Left lung (tissue), 10 donors: ENCODE data around the gene ITK. TPM values are rescaled to one million over a fixed set of nuclear protein-coding genes. Genes with fewer than 3 reads are reported as not detected.

Experiments
- ATAC-seq: fragments of 200-7000 bp; cut with Tn5 transposase; one replicate; pipeline ENCODE4 v1.9.1; 2020; ENCODE audit warnings: moderate library complexity
- DNase-seq, 4 donors: peaks; one replicate each; pipeline ENCODE4 v3.0.0-alpha.2; 2013 to 2020
- H3K27ac ChIP-seq, 2 donors: fragments of 200-600 bp; sonication (generic) in 1 of 2; one replicate each; pipeline versions ENCODE4 v1.5.0 to v1.8.0; 2020 to 2021
- H3K27me3 ChIP-seq, 2 donors: fragments of 200-600 bp; sonication (generic) in 1 of 2; one replicate each; pipeline versions ENCODE4 v1.5.0 to v1.8.0; 2020 to 2021
- H3K36me3 ChIP-seq, 2 donors: fragments of 200-600 bp; sonication (generic) in 1 of 2; one replicate each; pipeline versions ENCODE4 v1.5.0 to v1.8.0; 2020 to 2021
- H3K4me1 ChIP-seq, 2 donors: fragments of 200-600 bp; one replicate each; pipeline ENCODE4 v1.8.0; 2021
- H3K4me3 ChIP-seq, 2 donors: fragments of 200-600 bp; sonication (generic) in 1 of 2; one replicate each; pipeline versions ENCODE4 v1.5.0 to v1.8.0; 2020 to 2021; ENCODE audit warnings: mild to moderate bottlenecking in 1 of 2
- H3K9me3 ChIP-seq, 2 donors: fragments of 200-600 bp; sonication (generic) in 1 of 2; one replicate each; pipeline versions ENCODE4 v1.5.0 to v1.8.0; 2020 to 2021
- CTCF ChIP-seq, 2 donors: fragments of 200-600 bp; sonication (generic) in 1 of 2; IDR thresholded peaks; one replicate each; pipeline versions ENCODE4 v1.5.0 to v1.8.0; 2021; ENCODE audit warnings: antibody characterized with exemption in 2 of 2
- intact Hi-C, 2 donors: fragments of 100-400 bp; cut with DNase I; formaldehyde crosslinking; loops; one replicate each; pipeline versions ENCODE4 v1.11.2 to v1.14.2; 2022
- polyA plus RNA-seq, 6 donors: library from polyadenylated mRNA; unstranded; fragments of 120-200 nt; gene quantifications; one replicate each; pipeline ENCODE4 v1.2.1, GENCODE V29; 2013; ENCODE audit not compliant: insufficient read length in 6 of 6
- total RNA-seq, 2 donors: library from RNA; stranded (reverse); fragmentation: NEBNext Ultra II Directional; extraction: Animal tissue kit (Norgen Biotek cat#: 25700); gene quantifications; one replicate each; pipeline ENCODE4 v1.2.1, GENCODE V29; 2021
- donor health status: DM: no; HTN: yes; CAD: no.
- donor health status: DM: no; HTN: no; CAD: no.

ITK gene
- total and polyA plus RNA-seq, 8 donors, result 0.49 to 8.1 (median 1.1) TPM

DNA sequence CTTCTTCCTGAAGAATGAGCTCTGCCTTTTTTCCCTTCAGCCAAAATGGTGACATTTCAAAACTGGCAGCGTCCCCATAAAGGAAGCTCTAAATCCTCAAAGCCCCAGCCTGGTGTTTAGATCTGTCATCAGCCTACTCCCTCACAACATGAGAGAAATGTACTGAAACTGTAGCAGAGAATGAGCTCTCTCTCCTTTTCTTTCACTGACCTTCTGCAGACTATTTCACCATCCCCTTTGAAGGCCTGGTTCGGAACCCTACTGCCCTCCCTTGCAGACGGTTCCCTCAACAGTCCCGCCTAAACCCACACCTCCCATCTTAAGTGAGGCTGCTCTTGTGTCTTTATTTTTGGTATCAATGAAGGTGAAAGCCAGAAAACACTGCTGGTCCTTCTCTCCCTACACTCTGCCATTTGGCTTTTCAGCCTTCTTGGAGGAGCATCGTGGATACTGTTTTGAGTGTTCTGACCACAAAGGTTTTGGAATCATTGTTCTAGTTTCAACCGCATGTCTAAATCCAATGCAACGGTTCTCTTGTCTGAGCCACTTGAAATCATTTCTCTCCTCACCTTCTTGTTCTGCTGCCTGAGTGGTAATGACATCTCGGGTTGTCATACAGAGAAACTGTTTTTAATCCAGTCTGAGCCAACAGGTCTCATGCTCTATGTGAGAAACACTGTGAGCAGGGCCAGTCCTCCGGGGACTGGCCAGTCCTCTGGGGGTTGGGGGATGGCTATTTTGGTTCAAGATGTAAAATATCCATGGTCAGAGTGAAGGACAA lies 39.0 kb downstream of the ITK start:
- Histone ChIP-seq H3K4me3 (no peak overlapping the region), H3K9me3 (no peaks in the 10 kb centered on the region), H3K36me3 (no peaks in the 10 kb centered on the region), H3K4me1 (no peaks in the 10 kb centered on the region), H3K27me3 (no peaks in the 10 kb centered on the region), H3K27ac (no peak overlapping the region)
- intact Hi-C loops, result no loop called here
- DNase-seq, result no peak
- TF ChIP-seq CTCF (IDR thresholded peaks at IDR 0.05), result no peak
- ATAC-seq, result peak; percentile 56

- Histone ChIP-seq H3K9me3 (no peaks in the 10 kb centered on the region), H3K27ac (no peak overlapping the region), H3K4me3 (no peak overlapping the region), H3K36me3 (no peaks in the 10 kb centered on the region), H3K27me3 (no peaks in the 10 kb centered on the region), H3K4me1 (no peaks in the 10 kb centered on the region)
- ATAC-seq (no peak), DNase-seq (no peak)
- intact Hi-C loops, result no loop called here
- no peak for TF ChIP-seq CTCF (IDR thresholded peaks at IDR 0.05)
Measured at GRCh38 chr5:157221959-157222358, 41.3 kb downstream of the ITK start.

GRCh38 chr5:157222506-157223230 lies 42.0 kb downstream of the ITK start:
- H3K4me3 ChIP-seq, result no peak overlapping the region
- H3K27ac ChIP-seq, result no peak overlapping the region
- no peaks in the 10 kb centered on the region for H3K4me1 ChIP-seq
- DNase-seq (no peak), ATAC-seq (no peak)
- H3K27me3 ChIP-seq, result no peaks in the 10 kb centered on the region
- TF ChIP-seq CTCF (IDR thresholded peaks at IDR 0.05), result no peak
- no peaks in the 10 kb centered on the region for H3K36me3 ChIP-seq
- intact Hi-C loops, result no loop called here
- no peaks in the 10 kb centered on the region for H3K9me3 ChIP-seq

DNA sequence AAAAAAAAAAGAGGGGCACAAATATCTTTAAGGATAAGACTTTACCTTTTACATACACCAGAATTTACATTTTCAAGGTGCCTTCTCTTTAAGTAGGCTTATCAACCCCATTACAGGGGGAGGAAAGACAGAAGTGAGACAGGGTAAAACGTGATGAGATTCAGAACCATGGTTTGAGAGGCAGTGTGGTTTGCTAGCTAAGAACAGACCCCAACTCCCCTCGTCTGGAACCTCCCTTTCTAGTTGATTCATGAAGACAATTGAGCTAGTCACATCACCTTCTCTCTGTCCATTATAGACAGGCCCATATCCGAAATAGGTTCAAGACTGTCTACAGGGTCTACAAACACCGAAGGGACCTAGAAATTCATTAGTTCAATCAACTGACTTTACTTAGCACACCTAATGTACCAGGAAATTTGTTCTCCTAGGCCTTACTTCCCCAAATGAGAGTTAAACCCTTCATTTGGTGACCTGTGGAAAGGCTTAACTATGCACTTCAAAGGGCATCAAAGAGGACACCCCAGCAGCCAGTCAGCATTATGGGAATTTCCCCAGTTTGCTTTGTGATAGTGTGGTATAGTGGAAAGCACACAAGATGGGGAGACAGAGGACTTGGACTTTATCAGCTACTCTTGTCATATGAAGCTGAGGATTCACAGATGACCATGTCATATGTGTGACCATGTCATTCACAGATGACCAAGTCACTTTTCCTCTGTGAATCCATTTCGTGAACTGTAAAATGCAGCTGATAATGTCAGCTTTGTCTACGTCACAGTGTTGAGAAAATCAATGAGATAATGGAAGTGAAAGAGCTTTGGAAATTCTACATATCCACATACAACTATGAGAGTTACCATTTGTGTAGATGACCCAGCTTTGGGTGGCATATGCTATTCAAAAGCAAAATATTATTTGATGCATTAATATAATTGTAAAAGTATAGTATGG lies 45.1 kb downstream of the ITK start:
- no peak for TF ChIP-seq CTCF (IDR thresholded peaks at IDR 0.05)
- Histone ChIP-seq H3K27me3 (no peaks in the 10 kb centered on the region), H3K9me3 (no peaks in the 10 kb centered on the region), H3K4me1 (no peaks in the 10 kb centered on the region), H3K27ac (no peak overlapping the region), H3K4me3 (no peak overlapping the region), H3K36me3 (no peaks in the 10 kb centered on the region)
- intact Hi-C loops, result no loop called here
- DNase-seq (no peak), ATAC-seq (no peak)
